Esophagus squamous epithelium (tissue), 4 donors: Measurements from ENCODE around the gene SLC38A8.

Experiments
- POLR2A ChIP-seq, 4 donors: fragments of 450-650 bp; IDR thresholded peaks; one replicate each; pipeline ENCODE4 v1.6.1; 2017; ENCODE audit warnings: antibody characterized with exemption in 4 of 4, mild to moderate bottlenecking in 4 of 4, moderate library complexity in 3 of 4
- TF ChIP-seq, protein P1 (sequence below), 6 experiments: fragments of 450-650 bp in 4 of 6; fragments of 200-600 bp in 2 of 6; sonication (generic) in 2 of 6; IDR thresholded peaks; one replicate each; pipeline ENCODE4 v1.5.1; 2016 to 2019; ENCODE audit warnings: antibody characterized with exemption in 6 of 6, mild to moderate bottlenecking in 4 of 6, moderate library complexity in 4 of 6

DNA sequence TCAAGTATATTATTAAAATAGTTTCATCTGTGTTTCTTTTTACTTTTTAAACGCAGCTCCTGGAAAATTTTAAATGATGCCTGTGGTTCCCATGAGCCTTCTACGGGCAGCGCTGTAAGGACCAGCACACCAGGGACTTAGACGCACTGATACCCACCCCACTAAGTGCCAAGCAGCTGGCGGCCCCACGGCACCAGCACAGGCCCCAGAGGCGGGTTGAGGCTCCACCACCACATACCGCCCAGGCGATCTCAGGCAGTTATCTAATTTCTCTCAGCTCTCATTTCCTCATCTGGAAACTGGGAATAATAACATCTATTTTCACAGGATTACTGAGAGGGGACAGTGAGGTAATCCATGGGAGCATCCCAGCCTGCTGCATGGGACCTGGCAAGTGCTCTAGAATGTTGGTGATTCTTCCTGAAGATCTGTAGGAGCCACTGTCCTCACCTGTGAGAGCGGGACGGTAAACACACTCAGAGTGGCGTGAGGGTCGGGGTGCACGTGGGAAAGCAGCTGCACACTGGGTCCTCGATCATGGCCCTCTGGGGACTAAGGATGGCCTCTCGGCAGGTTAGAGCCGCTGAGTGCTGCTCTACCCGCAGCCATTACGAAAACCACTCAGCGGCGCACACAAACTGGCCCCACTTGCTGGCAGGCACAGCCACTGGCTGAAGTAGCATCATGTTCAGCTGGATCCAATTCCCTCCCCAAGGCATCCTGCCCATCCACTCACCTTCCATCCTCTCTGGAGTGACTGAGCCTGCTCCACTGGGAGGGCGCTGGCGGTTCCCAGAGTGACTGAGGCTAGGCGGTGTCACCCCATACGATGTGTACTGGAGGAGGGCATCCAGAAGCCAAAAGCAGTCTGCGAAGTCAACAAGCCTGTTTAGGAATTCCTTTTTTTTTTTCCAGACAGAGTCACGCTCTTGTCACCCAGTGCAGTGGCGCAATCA, 17.6 kb upstream of the SLC38A8 start:
- TF ChIP-seq, protein P1, sequence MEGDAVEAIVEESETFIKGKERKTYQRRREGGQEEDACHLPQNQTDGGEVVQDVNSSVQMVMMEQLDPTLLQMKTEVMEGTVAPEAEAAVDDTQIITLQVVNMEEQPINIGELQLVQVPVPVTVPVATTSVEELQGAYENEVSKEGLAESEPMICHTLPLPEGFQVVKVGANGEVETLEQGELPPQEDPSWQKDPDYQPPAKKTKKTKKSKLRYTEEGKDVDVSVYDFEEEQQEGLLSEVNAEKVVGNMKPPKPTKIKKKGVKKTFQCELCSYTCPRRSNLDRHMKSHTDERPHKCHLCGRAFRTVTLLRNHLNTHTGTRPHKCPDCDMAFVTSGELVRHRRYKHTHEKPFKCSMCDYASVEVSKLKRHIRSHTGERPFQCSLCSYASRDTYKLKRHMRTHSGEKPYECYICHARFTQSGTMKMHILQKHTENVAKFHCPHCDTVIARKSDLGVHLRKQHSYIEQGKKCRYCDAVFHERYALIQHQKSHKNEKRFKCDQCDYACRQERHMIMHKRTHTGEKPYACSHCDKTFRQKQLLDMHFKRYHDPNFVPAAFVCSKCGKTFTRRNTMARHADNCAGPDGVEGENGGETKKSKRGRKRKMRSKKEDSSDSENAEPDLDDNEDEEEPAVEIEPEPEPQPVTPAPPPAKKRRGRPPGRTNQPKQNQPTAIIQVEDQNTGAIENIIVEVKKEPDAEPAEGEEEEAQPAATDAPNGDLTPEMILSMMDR (IDR thresholded peaks at IDR 0.05) = no peak
- TF ChIP-seq POLR2A (IDR thresholded peaks at IDR 0.05) = no peak
